HEK293 (cell line): ENCODE data around the gene IRF2BPL.

ENCODE experiments used
- AEBP2 ChIP-seq: fragments of 450-650 bp; formaldehyde crosslinking; IDR thresholded peaks from 2 replicates; pipeline ENCODE4 v1.5.1; 2016; ENCODE audit warnings: missing biosample characterization, missing genetic modification characterization, borderline replicate concordance
- KLF7 ChIP-seq: fragments of 450-650 bp; formaldehyde crosslinking; IDR thresholded peaks from 2 replicates; pipeline ENCODE4 v1.5.1; 2016; ENCODE audit warnings: missing biosample characterization, missing genetic modification characterization, borderline replicate concordance
- KLF9 ChIP-seq: fragments of 450-650 bp; formaldehyde crosslinking; IDR thresholded peaks from 2 replicates; pipeline ENCODE4 v1.5.1; 2016; ENCODE audit warnings: missing biosample characterization, missing genetic modification characterization, low read depth
- MYNN ChIP-seq: fragments of 450-650 bp; formaldehyde crosslinking; IDR thresholded peaks from 2 replicates; pipeline ENCODE4 v1.5.1; 2016; ENCODE audit warnings: missing biosample characterization, missing genetic modification characterization, borderline replicate concordance
- REPIN1 ChIP-seq: fragments of 450-650 bp; formaldehyde crosslinking; IDR thresholded peaks from 2 replicates; pipeline ENCODE4 v1.5.1; 2017; ENCODE audit warnings: missing biosample characterization, missing genetic modification characterization, low read depth
- YY1 ChIP-seq: fragments of 450-650 bp; formaldehyde crosslinking; IDR thresholded peaks from 2 replicates; pipeline ENCODE4 v1.5.1; 2018; ENCODE audit warnings: missing biosample characterization, missing genetic modification characterization
- ZBTB20 ChIP-seq: fragments of 450-650 bp; formaldehyde crosslinking; IDR thresholded peaks from 2 replicates; pipeline ENCODE4 v1.5.1; 2016; ENCODE audit warnings: missing biosample characterization, missing genetic modification characterization
- ZBTB21 ChIP-seq: fragments of 450-650 bp; formaldehyde crosslinking; IDR thresholded peaks from 2 replicates; pipeline ENCODE4 v1.5.1; 2017; ENCODE audit warnings: missing biosample characterization, missing genetic modification characterization
- ZFHX2 ChIP-seq: fragments of 450-650 bp; formaldehyde crosslinking; conservative IDR thresholded peaks from 2 replicates; pipeline ENCODE4 v1.5.1; 2016; ENCODE audit warnings: missing biosample characterization, missing genetic modification characterization
- ZFP3 ChIP-seq: fragments of 450-650 bp; formaldehyde crosslinking; IDR thresholded peaks from 2 replicates; pipeline ENCODE4 v1.5.1; 2016; ENCODE audit warnings: low read depth, missing biosample characterization, missing genetic modification characterization
- ZFP69B ChIP-seq: fragments of 450-650 bp; formaldehyde crosslinking; IDR thresholded peaks from 2 replicates; pipeline ENCODE4 v1.5.1; 2016; ENCODE audit warnings: missing biosample characterization, missing genetic modification characterization
- ZIC2 ChIP-seq: fragments of 450-650 bp; formaldehyde crosslinking; IDR thresholded peaks from 2 replicates; pipeline ENCODE4 v1.5.1; 2016; ENCODE audit warnings: missing biosample characterization, missing genetic modification characterization
- ZNF16 ChIP-seq: fragments of 450-650 bp; formaldehyde crosslinking; IDR thresholded peaks from 2 replicates; pipeline ENCODE4 v1.5.1; 2016; ENCODE audit warnings: low read depth, missing biosample characterization, missing genetic modification characterization
- ZNF184 ChIP-seq: fragments of 450-650 bp; IDR thresholded peaks from 2 replicates; pipeline ENCODE4 v1.5.1; 2018; ENCODE audit warnings: missing biosample characterization, mild to moderate bottlenecking, missing genetic modification characterization
- ZNF211 ChIP-seq: fragments of 450-650 bp; formaldehyde crosslinking; IDR thresholded peaks from 2 replicates; pipeline ENCODE4 v1.5.1; 2016; ENCODE audit warnings: low read depth, missing biosample characterization, missing genetic modification characterization
- ZNF214 ChIP-seq: fragments of 450-650 bp; formaldehyde crosslinking; IDR thresholded peaks from 2 replicates; pipeline ENCODE4 v1.5.1; 2017; ENCODE audit warnings: missing biosample characterization, mild to moderate bottlenecking, missing genetic modification characterization, borderline replicate concordance
- ZNF248 ChIP-seq: fragments of 450-650 bp; formaldehyde crosslinking; IDR thresholded peaks from 2 replicates; pipeline ENCODE4 v1.5.1; 2017; ENCODE audit warnings: missing biosample characterization, missing genetic modification characterization
- ZNF274 ChIP-seq, 2 experiments: fragments of 200-500 bp in 1 of 2; fragments of 450-650 bp in 1 of 2; sonication (Bioruptor generic) in 1 of 2; formaldehyde crosslinking in 1 of 2; IDR thresholded peaks; 2 replicates each; pipeline versions ENCODE4 v1.5.1 to v1.6.1; 2014 to 2016; ENCODE audit warnings: borderline replicate concordance in 1 of 2, inconsistent platforms in 1 of 2, low read length in 1 of 2, missing biosample characterization in 1 of 2, missing genetic modification characterization in 1 of 2
- ZNF350 ChIP-seq: fragments of 450-650 bp; formaldehyde crosslinking; IDR thresholded peaks from 2 replicates; pipeline ENCODE4 v1.5.0; 2017; ENCODE audit warnings: missing biosample characterization, mild to moderate bottlenecking, missing genetic modification characterization
- ZNF362 ChIP-seq: fragments of 450-650 bp; formaldehyde crosslinking; IDR thresholded peaks from 2 replicates; pipeline ENCODE4 v1.5.1; 2016; ENCODE audit warnings: missing biosample characterization, missing genetic modification characterization
- ZNF404 ChIP-seq: fragments of 450-650 bp; formaldehyde crosslinking; IDR thresholded peaks from 2 replicates; pipeline ENCODE4 v1.5.1; 2017; ENCODE audit warnings: missing biosample characterization, missing genetic modification characterization
- ZNF529 ChIP-seq: fragments of 450-650 bp; formaldehyde crosslinking; IDR thresholded peaks from 2 replicates; pipeline ENCODE4 v1.5.1; 2017; ENCODE audit warnings: missing genetic modification characterization, missing biosample characterization; ENCODE audit not compliant: insufficient replicate concordance
- ZNF549 ChIP-seq: fragments of 450-650 bp; IDR thresholded peaks from 2 replicates; pipeline ENCODE4 v1.5.1; 2018; ENCODE audit warnings: missing biosample characterization, missing genetic modification characterization, mild to moderate bottlenecking, inconsistent platforms, moderate library complexity
- ZNF585B ChIP-seq: fragments of 450-650 bp; formaldehyde crosslinking; IDR thresholded peaks from 2 replicates; pipeline ENCODE4 v1.5.1; 2016; ENCODE audit warnings: missing biosample characterization, missing genetic modification characterization
- ZNF596 ChIP-seq: fragments of 450-650 bp; IDR thresholded peaks from 2 replicates; pipeline ENCODE4 v1.5.0; 2018; ENCODE audit warnings: missing biosample characterization, mild to moderate bottlenecking, missing genetic modification characterization, moderate library complexity
- ZNF639 ChIP-seq: fragments of 450-650 bp; formaldehyde crosslinking; IDR thresholded peaks from 2 replicates; pipeline ENCODE4 v1.5.1; 2016; ENCODE audit warnings: missing biosample characterization, missing genetic modification characterization
- ZNF654 ChIP-seq: fragments of 450-650 bp; formaldehyde crosslinking; IDR thresholded peaks from 2 replicates; pipeline ENCODE4 v1.5.1; 2016; ENCODE audit warnings: low read depth, missing biosample characterization, missing genetic modification characterization
- ZNF704 ChIP-seq: fragments of 450-650 bp; formaldehyde crosslinking; IDR thresholded peaks from 2 replicates; pipeline ENCODE4 v1.5.1; 2016; ENCODE audit warnings: missing biosample characterization, missing genetic modification characterization
- ZNF776 ChIP-seq: fragments of 450-650 bp; formaldehyde crosslinking; IDR thresholded peaks from 2 replicates; pipeline ENCODE4 v1.5.0; 2017; ENCODE audit warnings: missing biosample characterization, missing genetic modification characterization, borderline replicate concordance
- ZNF837 ChIP-seq: fragments of 450-650 bp; formaldehyde crosslinking; IDR thresholded peaks from 2 replicates; pipeline ENCODE4 v1.5.1; 2016; ENCODE audit warnings: missing biosample characterization, missing genetic modification characterization
- ZSCAN16 ChIP-seq: fragments of 450-650 bp; formaldehyde crosslinking; IDR thresholded peaks from 2 replicates; pipeline ENCODE4 v1.5.1; 2016; ENCODE audit warnings: missing biosample characterization, missing genetic modification characterization
- ZSCAN23 ChIP-seq: fragments of 450-650 bp; formaldehyde crosslinking; IDR thresholded peaks from 2 replicates; pipeline ENCODE4 v1.5.1; 2016; ENCODE audit warnings: missing biosample characterization, missing genetic modification characterization
- ZSCAN4 ChIP-seq: fragments of 450-650 bp; formaldehyde crosslinking; IDR thresholded peaks from 2 replicates; pipeline ENCODE4 v1.5.1; 2017; ENCODE audit warnings: missing biosample characterization, missing genetic modification characterization

IRF2BPL gene

GRCh38 chr14:77032844-77033621 is 4.5 kb upstream of the IRF2BPL start (continued):
- peak; percentile 7; the same call in 1 of the 2 replicates for TF ChIP-seq KLF9 (tag by site-specific recombination)
- TF ChIP-seq ZNF404 (tag by site-specific recombination), result no peak
- TF ChIP-seq AEBP2, result no peak
- TF ChIP-seq ZNF704, result no peak
- TF ChIP-seq ZNF184 (tag by site-specific recombination), result no peak
- no peak for TF ChIP-seq MYNN (tag by site-specific recombination)
- no peak for TF ChIP-seq ZNF248 (tag by site-specific recombination)
- TF ChIP-seq ZFHX2 (tag by site-specific recombination), result peak; percentile 54
- TF ChIP-seq ZSCAN16 (tag by site-specific recombination), result 0 out of 2 replicates have a peak, but pooled peaks have one; percentile 12
- TF ChIP-seq REPIN1 (tag by site-specific recombination), result no peak
- TF ChIP-seq ZNF362, result peak; percentile 98
- TF ChIP-seq ZNF214 (tag by site-specific recombination), result no peak
- TF ChIP-seq ZFP69B (tag by site-specific recombination), result peak; percentile 97
- TF ChIP-seq ZNF776, result no peak
- 0 out of 2 replicates have a peak, but pooled peaks have one; percentile 20 for TF ChIP-seq ZSCAN4 (tag by site-specific recombination)
- peak; percentile 90 for TF ChIP-seq ZBTB20 (tag by site-specific recombination)
- TF ChIP-seq ZBTB21 (tag by site-specific recombination), result peak; percentile 59; the same call in 1 of the 2 replicates
- TF ChIP-seq ZNF596 (tag by site-specific recombination), result no peak
- no peak for TF ChIP-seq ZNF350 (tag by site-specific recombination)
- TF ChIP-seq ZSCAN23, result peak; percentile 75; the same call in 1 of the 2 replicates
- TF ChIP-seq ZIC2, result peak; percentile 85
- no peak for TF ChIP-seq YY1
- no peak for TF ChIP-seq ZNF529 (tag by site-specific recombination)
- peak; percentile 88 for TF ChIP-seq ZNF639 (tag by site-specific recombination)
- no peak for TF ChIP-seq ZNF274 (IDR thresholded peaks at IDR 0.05; ENCODE audit: low read length)
- no peak for TF ChIP-seq ZNF274 (tag by site-specific recombination; IDR thresholded peaks at IDR 0.05; ENCODE audit: borderline replicate concordance)
- TF ChIP-seq ZNF211 (tag by site-specific recombination), result no peak
- peak; percentile 59; the same call in 1 of the 2 replicates for TF ChIP-seq KLF7 (tag by site-specific recombination)
- no peak for TF ChIP-seq ZNF16 (tag by site-specific recombination)
- no peak for TF ChIP-seq ZNF585B (tag by site-specific recombination)
- no peak for TF ChIP-seq ZFP3 (tag by site-specific recombination)
- TF ChIP-seq ZNF549 (tag by site-specific recombination), result no peak
- TF ChIP-seq ZNF837 (tag by site-specific recombination), result no peak
- no peak for TF ChIP-seq ZNF654
